K562 (cell line): ENCODE data around the gene SLC10A1.

Experiments
- FOXM1 ChIP-seq, 2 experiments: fragments of 450-650 bp in 1 of 2; sonication (generic) in 1 of 2; formaldehyde crosslinking in 1 of 2; IDR thresholded peaks; 2 replicates each; pipeline versions ENCODE4 v1.6.1 to v1.9.0; 2017 to 2022; ENCODE audit warnings: low read depth in 2 of 2, mild to moderate bottlenecking in 2 of 2, missing genetic modification reagents in 1 of 2, moderate library complexity in 1 of 2
- KLF13 ChIP-seq: fragments of 450-650 bp; IDR thresholded peaks from 2 replicates; pipeline ENCODE4 v1.6.1; 2016; ENCODE audit warnings: missing genetic modification characterization, low read depth, mild to moderate bottlenecking, missing compliant biosample characterization, moderate library complexity, borderline replicate concordance
- MAFF ChIP-seq: IDR thresholded peaks from 2 replicates; pipeline ENCODE4 v1.6.1; 2012; ENCODE audit warnings: low read length, improper control_type of control experiment
- RAD21 ChIP-seq, 2 experiments: fragments of 250-450 bp in 1 of 2; fragments of 450-650 bp in 1 of 2; sonication (Bioruptor Pico) in 1 of 2; formaldehyde crosslinking in 1 of 2; IDR thresholded peaks in 1 of 2; conservative IDR thresholded peaks in 1 of 2; 2 replicates each; pipeline versions ENCODE4 v1.4.0 to v1.8.0; 2020 to 2022; ENCODE audit warnings: mild to moderate bottlenecking in 2 of 2, moderate library complexity in 1 of 2
- TARDBP ChIP-seq: fragments of 450-650 bp; IDR thresholded peaks from 2 replicates; pipeline ENCODE4 v1.6.1; 2016
- USF1 ChIP-seq: sonication (generic); formaldehyde crosslinking; IDR thresholded peaks from 2 replicates; pipeline ENCODE4 v1.9.0; 2022; ENCODE audit warnings: mild to moderate bottlenecking, missing genetic modification reagents
- YY1 ChIP-seq, 3 experiments: IDR thresholded peaks; 2 replicates each; pipeline ENCODE4 v1.6.1; 2011; ENCODE audit warnings: low read length in 2 of 3, mild to moderate bottlenecking in 2 of 3, moderate library complexity in 2 of 3, borderline replicate concordance in 1 of 3, control low read depth in 1 of 3, low read depth in 1 of 3; ENCODE audit not compliant: insufficient read depth in 3 of 3, insufficient replicate concordance in 2 of 3, control insufficient read depth in 1 of 3, insufficient read length in 1 of 3; ENCODE audit errors: extremely low read depth in 1 of 3
- TF ChIP-seq, protein P1 (sequence below): sonication (generic); formaldehyde crosslinking; IDR thresholded peaks from 2 replicates; pipeline ENCODE4 v1.8.1; 2023; ENCODE audit warnings: mild to moderate bottlenecking, missing genetic modification reagents

DNA sequence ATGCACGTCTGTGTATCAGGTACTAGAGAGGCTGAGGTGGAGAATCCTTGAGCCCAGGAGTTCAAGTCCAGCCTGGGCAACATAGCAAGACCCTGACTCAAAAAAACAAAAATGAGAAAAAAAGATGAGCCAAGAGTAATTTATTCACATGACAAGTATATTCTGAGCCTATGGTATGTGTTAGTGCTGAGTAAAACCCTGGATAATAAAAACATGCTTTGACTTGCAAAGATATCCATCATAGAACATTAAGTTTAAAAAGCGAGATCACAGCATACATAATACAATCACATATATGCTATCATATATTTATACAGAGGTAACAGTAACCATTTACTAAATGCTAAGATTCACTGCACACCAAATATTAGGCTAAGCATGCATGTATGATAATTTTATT lies 23.9 kb upstream of the SLC10A1 start:
- TF ChIP-seq FOXM1 (IDR thresholded peaks at IDR 0.05; ENCODE audit: low read depth) (no peak), FOXM1 (CRISPR knock-in tag; IDR thresholded peaks at IDR 0.05; ENCODE audit: low read depth) (no peak), MAFF (no peak), YY1 (IDR thresholded peaks at IDR 0.05; ENCODE audit: borderline replicate concordance in 1 of 3, control insufficient read depth in 1 of 3, extremely low read depth in 1 of 3, insufficient read depth in 3 of 3, insufficient read length in 1 of 3, insufficient replicate concordance in 2 of 3, low read depth in 1 of 3, low read length in 2 of 3) (no peak), TARDBP (no peak), USF1 (CRISPR knock-in tag) (no peak), KLF13 (no peak), RAD21 (CRISPR knock-in tag; conservative IDR thresholded peaks at IDR 0.05 in 1 of 2, IDR thresholded peaks at IDR 0.05 in 1 of 2) (no peak)
- TF ChIP-seq, protein P1, sequence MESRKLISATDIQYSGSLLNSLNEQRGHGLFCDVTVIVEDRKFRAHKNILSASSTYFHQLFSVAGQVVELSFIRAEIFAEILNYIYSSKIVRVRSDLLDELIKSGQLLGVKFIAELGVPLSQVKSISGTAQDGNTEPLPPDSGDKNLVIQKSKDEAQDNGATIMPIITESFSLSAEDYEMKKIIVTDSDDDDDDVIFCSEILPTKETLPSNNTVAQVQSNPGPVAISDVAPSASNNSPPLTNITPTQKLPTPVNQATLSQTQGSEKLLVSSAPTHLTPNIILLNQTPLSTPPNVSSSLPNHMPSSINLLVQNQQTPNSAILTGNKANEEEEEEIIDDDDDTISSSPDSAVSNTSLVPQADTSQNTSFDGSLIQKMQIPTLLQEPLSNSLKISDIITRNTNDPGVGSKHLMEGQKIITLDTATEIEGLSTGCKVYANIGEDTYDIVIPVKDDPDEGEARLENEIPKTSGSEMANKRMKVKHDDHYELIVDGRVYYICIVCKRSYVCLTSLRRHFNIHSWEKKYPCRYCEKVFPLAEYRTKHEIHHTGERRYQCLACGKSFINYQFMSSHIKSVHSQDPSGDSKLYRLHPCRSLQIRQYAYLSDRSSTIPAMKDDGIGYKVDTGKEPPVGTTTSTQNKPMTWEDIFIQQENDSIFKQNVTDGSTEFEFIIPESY, result no peak
